Gastrocnemius medialis (tissue), 4 donors: ENCODE measurements around the gene FBXL16.

Experiments
- POLR2A ChIP-seq, 2 donors: fragments of 450-650 bp; IDR thresholded peaks; one replicate each; pipeline ENCODE4 v1.6.1; 2017; ENCODE audit warnings: antibody characterized with exemption in 2 of 2, mild to moderate bottlenecking in 2 of 2, moderate library complexity in 2 of 2
- TF ChIP-seq, protein P1 (sequence below), 5 experiments: fragments of 450-650 bp in 3 of 5; fragments of 200-600 bp in 2 of 5; sonication (generic) in 2 of 5; IDR thresholded peaks in 4 of 5; conservative IDR thresholded peaks in 1 of 5; 1 replicate in 4 of 5; 2 replicates in 1 of 5; pipeline ENCODE4 v1.5.1; 2016 to 2019; ENCODE audit warnings: antibody characterized with exemption in 5 of 5, mild to moderate bottlenecking in 3 of 5, moderate library complexity in 3 of 5

DNA sequence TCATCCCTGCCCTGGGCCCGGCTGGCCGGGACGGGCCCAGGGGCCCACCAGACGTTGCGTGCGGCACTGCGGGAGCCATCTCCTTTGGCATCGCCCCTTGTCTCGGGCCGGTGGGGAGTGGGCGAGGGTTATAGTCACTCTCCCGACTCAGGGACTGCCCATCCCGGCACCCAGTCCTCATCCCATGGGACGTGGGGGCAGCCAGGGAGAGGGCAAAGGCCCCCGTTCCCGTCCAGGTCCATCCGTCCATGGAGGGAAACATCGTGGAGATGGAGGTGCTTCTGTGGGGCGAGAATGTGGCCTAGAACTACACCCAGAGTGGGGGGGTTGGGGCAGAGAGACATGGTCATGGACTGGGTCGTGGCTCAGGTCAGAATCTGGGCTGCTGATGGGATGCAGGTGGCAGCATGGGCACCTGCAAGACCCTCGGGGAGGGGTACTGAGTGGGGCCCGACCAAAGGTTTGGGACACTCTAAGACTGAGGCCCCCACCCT is 58.9 kb downstream of the FBXL16 start:
- TF ChIP-seq, protein P1, sequence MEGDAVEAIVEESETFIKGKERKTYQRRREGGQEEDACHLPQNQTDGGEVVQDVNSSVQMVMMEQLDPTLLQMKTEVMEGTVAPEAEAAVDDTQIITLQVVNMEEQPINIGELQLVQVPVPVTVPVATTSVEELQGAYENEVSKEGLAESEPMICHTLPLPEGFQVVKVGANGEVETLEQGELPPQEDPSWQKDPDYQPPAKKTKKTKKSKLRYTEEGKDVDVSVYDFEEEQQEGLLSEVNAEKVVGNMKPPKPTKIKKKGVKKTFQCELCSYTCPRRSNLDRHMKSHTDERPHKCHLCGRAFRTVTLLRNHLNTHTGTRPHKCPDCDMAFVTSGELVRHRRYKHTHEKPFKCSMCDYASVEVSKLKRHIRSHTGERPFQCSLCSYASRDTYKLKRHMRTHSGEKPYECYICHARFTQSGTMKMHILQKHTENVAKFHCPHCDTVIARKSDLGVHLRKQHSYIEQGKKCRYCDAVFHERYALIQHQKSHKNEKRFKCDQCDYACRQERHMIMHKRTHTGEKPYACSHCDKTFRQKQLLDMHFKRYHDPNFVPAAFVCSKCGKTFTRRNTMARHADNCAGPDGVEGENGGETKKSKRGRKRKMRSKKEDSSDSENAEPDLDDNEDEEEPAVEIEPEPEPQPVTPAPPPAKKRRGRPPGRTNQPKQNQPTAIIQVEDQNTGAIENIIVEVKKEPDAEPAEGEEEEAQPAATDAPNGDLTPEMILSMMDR (IDR thresholded peaks at IDR 0.05 in 4 of 5, conservative IDR thresholded peaks at IDR 0.05 in 1 of 5), result no peak
- no peak for TF ChIP-seq POLR2A (IDR thresholded peaks at IDR 0.05)
